GM21576 (cell line): Measurements from ENCODE around the gene PNMA6E.

ENCODE experiments used
- ATAC-seq: cut with Tn5 transposase; IDR thresholded peaks from one replicate; pipeline ENCODE4 v1.9.1; 2021; ENCODE audit warnings: mild to moderate bottlenecking, moderate library complexity; ENCODE audit not compliant: unreplicated experiment

The PNMA6E gene

DNA sequence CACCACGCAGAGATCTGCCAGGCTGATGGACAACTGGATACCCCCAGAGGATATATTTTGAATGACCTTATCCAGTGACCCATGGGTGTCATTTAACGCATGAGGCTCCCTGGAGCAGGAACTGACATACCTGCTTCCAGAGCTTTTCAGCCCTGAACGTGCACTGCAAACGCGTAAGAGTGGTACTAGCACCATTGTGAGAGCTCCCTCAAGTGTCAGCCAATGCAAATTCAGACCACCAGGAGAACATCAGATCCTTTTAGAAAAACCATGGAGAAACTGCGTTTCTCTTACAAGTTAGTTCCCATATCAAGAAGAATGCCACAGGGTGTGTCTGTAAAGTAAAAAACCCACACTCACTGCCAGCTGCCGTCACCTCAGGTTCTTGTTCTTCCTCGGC is 37.4 kb upstream of the PNMA6E start:
- ATAC-seq: no peak

DNA sequence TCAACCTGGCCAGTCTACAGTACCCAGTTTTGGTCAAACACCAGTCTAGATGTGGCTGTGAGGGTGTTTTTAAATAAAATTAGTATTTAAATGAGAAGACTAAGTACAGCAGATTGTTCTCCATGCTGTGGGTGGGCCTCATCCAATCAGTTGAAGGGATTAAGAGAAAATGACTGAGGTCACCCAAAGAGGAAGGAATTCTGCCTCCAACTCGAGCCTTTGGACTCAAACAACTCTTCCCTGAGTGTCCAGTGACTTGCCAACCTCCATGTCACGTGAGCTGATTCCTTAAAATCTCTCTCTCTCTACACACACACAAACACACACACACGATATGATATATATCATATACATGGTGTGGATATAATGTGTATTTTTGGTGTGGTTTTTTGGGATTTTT is 34.7 kb upstream of the PNMA6E start:
- ATAC-seq: no peak

DNA sequence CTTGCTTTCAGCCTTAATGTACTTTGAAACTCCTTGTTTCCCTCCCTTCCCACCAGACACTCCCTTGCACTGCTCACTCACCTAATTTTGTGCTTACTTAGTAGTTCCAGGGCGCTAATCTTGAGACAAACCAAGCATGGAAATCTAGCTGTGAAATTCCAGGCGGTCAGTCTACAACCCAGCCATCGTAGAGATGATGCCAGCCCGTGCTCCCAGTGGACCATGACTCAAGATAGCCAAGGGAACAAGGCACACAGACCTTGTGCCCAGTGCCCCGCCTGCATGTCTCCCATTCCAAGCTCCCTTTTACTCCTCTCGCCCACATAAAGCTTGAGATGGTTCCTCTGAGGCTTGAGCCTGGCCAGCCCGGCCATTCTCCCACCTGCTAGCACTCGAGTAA is 33.7 kb upstream of the PNMA6E start:
- ATAC-seq: no peak

DNA sequence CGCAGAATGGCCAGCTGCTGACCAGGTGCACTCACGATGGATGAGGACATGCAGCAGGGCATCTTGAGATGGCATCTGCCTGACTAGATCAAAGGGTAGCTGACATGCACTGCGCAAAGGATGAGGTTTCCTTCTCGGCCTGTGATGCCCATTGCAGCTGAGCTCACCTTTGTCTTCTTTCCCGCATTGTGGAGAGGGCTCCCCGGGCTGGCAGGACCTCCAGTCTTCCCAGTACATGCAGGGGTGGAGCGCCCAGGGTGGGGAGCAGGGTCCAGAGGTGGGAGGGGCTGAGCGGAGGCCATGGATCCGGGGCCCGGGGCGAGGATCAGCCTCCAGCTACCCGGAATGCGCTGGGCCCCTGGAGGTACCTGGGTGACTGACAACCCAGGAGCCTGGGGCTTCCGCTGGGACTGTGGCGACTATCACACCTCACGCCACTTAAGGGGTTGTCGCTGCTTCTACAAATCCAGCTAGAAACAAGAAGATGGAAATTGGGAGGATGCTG is 32.7 kb upstream of the PNMA6E start:
- no peak for ATAC-seq

DNA sequence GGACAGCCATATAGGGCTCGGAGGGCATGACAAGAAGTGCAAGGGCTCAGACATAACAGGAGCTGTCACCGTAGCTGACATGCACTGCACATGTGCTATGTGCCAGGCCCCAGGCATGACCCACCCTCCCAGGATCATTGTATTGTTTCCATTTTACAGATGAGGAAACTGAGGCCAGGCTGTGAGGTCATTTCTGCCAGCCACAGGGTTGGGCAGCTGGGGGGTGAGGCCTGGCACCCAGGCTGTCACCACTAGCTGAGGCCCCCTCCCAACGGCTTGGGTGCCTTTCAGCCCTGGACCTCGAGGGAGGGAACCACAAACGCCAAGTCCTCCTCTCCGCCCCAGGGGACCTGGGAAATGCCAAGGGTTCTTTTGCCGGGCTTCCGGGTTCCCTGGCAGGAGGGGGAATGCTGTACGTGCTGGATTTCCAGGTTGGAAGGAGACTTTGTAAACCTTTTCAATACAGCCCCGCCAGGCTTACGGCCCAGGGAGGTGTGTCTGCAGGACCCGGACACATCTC is 32.1 kb upstream of the PNMA6E start:
- ATAC-seq: no peak

DNA sequence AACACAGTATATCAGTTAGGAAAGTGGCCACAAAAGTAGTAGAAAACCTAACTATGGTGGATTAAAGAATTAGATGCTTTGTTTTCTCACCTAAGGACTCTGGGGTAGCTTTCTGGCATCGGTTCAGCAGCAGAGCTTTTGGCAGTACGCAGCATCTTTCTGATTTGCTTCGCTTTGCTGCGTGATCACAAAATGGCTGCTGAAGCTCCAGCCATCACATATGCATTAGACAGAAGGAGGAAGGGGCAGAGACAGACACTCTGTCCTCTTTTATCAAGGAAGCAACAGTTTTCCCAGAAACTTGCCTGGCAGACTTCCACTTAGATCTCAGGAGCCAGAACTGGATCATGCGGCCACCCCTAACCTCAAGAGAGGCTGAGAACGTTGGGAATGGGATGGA is 29.6 kb upstream of the PNMA6E start:
- no peak for ATAC-seq

DNA sequence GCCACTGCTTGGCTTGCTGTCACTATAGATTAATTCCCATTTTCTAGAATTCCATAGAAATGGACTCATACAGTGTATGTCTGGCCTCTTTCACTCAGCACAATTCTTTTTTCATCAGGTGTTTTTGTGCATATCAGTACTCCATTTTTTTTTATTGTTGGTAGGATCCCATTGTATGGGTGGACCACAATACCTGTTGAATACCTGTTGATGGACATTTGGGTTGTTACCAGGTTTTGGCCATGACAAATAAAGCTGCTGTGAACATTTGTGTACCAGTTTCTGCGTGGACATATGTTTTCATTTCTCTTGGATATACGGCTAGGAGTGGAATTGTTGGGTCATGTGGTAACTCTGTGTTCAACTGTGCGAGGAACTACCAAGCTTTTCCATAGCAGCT is 25.1 kb upstream of the PNMA6E start:
- ATAC-seq: no peak

DNA sequence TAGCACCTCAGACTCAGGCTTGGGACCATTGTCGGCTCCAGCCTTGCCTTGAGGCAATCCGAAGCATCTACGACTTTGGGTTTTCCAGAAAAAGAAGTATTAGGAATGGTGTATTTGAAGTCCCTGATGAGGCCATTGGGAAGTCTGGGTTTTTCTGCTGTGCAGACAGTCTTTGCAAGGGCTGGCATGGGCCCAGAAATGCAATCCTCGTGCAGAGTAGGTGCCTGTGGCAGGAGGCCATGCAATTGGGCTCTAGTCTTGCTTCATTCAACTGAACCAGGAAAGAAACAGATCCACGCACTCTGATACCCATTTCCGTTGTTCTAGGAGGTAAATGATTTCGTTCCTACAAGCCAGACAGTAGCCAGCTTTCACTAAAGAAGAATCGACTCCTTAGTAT is 22.5 kb upstream of the PNMA6E start:
- no peak for ATAC-seq

DNA sequence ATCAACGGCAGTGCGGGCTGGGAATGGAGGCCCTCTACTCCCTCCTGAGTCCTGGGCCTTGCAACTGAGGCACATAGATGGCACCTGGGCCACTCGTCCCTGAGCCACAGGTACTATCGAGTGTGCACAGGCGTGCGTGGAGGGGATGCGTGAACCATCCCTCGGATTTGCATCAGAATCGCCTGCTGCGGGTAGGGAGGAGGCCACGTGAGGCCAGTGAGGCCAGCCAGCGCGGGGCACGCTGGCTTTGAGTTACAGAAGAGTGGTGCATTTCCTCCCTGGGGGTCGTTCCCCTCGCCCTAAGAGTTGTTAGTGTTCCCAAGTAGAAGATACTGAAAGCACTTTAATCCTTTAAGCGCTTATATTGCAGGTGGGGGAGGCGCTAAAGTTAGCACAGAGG is 20.7 kb upstream of the PNMA6E start:
- no peak for ATAC-seq

DNA sequence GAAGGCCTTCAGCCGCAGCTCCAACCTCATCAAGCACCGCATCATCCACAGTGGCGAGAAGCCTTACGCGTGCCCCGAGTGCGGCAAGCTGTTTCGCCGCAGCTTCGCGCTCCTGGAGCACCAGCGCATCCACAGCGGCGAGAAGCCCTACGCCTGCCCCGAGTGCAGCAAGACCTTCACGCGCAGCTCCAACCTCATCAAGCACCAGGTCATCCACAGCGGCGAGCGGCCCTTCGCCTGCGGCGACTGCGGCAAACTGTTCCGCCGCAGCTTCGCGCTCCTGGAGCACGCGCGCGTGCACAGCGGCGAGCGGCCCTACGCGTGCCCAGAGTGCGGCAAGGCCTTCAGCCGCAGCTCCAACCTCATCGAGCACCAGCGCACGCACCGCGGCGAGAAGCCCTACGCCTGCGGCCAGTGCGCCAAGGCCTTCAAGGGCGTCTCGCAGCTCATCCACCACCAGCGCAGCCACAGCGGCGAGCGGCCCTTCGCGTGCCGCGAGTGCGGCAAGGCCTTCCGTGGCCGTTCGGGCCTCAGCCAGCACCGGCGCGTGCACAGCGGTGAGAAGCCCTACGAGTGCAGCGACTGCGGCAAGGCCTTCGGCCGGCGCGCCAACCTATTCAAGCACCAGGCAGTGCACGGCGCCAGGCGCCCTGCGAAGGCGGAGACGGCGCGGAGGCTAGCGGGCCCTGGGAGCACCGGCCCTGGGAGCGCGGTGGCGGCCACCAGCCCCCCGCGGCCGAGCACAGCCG is 19.9 kb upstream of the PNMA6E start:
- no peak for ATAC-seq

DNA sequence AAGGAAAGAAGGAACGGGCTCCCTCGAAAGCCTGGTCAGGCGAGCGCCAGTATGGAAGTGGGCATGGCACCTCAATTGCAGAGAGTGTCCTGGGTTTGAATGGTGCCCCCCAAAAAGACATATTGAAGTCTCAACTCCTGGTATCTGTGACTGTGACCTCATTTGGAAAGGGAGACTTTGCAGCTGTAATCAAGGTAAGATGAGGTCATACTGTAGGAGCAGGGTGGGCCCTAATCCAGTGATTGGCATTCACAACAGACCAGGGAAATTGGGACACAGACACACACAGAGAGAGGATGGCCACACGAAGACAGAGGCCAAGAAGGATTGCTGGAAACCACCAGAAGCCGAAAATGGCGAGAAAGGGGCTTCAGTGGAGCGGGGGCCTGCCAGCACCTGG is 16.5 kb upstream of the PNMA6E start:
- ATAC-seq: no peak

DNA sequence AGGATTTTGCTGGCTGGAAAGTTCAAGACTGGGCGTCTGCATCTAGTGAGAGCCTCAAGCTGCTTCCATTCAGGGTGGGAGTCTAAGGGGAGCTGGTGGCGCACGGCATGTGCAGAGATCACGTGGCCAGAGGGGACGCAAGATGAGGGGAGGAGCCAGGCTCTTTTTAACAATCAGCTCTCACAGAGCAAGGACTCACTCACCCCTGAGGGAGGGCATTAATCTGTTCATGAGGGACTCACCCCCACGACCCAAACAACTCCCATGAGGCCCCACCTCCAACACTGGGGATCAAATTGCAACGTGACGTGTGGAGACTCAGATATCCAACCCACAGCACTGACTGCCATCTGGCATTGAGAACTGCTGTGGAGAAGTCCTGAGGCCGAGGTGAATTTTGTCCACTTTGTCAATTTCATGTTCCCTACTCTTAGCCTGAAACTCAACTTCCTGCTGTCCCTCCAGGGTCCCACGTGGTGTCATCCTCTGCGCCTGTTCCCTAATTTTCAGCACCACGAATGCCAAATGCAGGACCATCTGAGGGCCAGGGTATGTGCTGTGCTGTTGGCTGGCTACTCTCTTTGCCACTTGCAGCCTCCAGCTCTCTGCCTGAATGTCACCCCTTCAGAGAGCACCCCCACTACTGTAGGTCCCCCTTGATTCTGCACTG is 15.8 kb upstream of the PNMA6E start:
- no peak for ATAC-seq

DNA sequence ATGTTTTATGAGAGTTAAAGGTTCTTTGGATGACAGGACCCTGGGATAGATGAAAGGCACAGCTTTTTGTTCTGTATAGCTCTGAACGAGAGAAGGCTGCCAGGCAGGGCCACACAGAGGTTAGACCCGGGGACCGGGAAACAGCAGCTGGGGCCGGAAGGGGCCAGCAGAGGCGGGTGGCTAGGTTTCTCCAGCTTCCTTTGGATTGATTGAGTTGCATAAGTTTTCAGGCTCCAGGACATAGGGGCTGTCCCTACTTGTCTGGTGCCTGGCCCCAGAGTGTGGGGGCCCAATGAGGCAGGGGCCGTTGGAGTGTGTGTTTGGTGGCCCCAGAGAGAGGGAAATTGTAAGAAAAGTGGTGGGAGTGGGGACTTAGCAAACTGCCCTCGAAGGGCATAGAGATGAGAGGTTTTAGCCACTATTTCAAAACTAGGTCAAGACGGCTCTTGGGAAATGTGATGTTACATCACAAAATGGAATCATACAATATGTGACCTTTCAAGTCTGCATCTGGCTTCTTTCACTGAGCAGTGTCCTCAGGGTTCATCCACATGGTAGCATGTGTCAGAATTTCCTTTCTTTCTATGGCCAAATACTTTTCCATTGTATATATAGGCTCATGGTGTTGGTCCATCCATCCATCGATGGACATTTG is 13.8 kb upstream of the PNMA6E start:
- no peak for ATAC-seq

DNA sequence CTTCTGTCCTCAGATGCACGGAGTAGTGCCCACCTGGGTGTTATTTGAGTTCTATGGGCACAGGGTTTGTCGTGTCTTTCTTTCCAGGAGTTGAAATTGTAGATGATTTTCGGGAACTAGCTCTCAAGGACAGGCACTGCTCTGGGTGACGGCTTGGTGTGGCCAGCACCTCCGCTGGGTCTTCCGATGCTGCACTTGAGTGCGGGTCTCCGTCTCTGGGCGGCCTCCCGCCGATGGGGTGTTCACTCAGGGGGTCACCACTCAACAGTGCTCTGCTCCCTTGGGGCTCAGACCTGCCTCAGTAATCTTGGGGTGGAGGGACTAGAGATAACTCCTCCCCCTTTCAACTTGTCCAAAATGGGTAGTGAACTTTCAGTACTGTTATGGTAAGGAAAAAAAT is 12.6 kb upstream of the PNMA6E start:
- ATAC-seq: no peak

DNA sequence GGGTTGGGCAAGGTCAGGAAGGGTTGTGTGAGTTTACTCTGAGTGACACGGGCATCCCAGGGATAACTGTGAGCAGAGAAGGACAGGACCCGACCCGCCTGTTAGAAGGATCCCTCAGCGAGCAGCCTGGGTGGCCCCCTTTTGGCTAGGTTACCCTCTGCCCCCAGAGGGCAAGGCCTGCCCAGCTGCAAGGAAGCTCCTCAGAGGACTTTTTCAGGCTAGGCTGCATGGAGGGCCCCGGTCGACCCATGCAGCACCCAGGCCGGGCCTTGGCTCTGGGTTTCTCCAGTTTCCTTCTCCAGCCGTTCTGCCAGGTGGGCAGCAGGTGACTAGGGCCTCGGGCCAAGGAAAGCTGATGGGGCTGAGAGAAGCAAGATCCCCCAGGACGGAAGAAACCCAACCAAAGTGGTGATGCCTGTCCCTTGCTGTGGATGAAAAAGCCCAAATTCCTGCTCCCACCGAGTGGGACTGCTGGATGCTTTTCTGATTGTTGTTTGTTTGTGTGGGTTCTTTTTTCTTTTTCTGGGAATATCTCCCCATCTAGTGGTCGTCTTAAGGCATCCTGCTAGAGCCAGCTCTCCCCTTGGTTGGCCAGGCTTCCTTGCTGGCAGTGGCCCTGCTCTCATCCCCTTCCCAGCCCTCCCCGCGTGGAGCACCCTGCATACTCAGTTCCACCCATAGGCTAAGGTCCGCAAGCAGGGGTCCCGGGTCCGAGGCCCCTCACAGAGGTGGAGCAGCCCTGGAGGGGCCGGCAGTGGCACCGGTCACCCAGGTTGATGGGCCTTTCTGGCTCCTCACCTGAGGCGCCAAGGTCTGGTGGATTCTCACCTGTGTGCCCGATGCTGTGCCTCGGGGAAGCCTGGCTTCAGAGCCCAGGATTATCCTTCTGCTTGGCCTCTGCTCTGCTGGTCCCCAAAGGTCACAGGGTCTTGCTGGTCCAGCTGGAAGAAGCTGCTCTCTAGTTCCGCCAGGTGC is 11.9 kb upstream of the PNMA6E start:
- ATAC-seq: no peak

DNA sequence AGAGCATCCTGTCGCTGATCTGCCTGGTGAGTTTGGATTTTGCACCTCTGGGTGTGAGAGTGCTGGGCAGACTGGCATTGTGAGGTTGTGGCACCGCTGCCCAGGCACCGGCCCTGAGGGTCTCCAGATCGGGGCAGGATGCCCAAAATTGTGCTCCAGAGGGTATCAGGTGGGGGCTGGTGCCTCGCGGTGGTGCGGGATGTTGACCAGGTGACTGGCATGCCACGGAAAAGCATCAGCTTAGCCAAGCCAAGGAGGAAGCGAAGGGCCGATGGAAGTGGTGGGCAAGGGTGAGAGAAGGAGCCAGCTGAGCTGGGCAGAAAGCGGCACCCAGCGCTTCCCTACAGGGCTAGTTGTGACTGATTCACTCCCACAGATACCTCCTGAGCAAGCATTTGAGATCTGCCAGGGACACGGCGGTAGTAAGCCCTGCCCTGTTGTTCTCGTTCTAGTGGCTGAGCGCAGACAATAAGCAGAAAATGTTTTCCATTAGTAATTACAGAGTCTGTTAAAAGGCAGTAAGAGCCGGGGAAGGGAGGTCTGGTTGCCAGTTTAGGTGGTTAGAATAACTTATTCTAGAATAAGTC is 10.9 kb upstream of the PNMA6E start:
- ATAC-seq: no peak

DNA sequence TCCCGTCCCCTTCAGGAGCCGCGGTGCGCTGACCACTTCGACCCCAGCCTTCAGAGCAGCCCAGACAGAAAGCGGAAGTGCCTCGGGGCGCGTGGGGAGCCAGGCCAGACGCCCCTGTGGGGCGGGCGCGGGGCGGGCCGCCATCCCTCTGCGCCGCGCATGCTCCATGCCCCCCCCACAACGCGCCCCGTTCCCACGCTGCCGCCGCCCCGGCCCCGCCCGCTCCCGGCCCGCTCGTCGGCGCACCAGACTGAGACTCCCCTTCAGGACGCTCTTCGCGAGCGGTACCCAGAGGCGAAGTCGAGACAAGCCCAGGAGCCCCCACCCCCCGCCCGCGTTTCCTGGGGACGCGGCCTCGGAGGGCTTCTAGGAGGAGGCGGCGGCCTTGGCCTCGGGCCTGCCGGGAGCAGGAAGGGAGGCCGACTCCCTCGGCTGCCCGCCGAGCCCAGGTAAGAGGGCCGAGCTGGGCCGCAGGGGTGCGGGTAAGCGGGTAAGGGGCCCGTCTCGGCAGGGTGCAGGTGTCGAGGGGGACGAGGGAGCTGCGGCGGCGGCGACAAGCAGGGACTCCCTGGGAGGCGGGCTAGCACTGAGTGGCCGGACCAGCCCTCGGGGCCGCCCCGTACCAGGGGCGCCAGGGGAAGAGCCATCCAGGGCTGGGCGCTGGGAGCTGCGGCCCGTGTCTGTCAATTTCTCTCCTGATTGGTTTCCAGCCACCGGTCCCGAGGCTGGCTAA is 10.3 kb upstream of the PNMA6E start, which contains the start of gene ZFP92:
Gene ZFP92, plus strand, starts transcription at position 218 of the 733 bp plus-strand sequence. CDS start 6,851 bp downstream, outside the sequence.
- peak; percentile 40 for ATAC-seq

DNA sequence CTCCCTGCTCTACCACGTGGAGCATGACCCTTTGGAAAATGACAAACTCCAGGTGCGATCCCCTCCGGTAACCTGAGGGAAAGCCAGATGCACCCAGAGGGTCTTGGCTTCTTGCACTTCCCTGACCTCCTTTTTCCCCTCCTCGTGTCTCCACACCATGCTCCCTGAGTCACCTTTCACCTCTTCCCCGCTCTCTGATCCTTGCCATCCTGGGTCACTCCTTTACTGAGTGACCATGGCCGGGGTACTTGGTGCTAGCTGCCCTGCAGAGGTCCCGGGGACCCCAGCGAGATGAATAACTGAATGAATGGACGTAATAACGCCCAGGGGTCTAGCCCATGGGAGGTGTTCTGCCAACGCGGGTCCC is 9.7 kb upstream of the PNMA6E start:
- ATAC-seq: no peak

DNA sequence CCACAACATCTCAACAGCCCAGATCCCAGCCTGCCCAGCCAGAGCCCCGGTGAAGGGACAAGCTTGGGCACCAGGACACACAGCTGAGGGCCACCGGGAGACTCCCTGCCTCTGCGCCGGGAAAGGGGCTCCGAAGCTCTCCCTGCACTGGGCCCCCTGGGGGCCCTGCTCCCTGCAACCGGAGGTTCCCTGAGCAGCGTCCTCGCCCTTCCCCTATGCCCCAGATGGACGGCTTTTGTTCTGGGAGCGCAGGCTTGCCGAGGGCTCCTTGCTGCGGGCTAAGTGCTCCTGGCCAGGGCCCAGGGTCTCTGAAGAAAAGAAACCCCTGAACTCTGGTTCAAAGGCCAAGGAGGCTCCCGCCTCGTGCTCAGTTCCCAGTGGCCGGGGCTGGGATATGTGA is 9.2 kb upstream of the PNMA6E start:
- no peak for ATAC-seq
